ENCODE results near the gene AARS2.

- TF ChIP-seq CTCF (IDR thresholded peaks at IDR 0.05; ENCODE audit: low read length) (no peak), EZH2 (IDR thresholded peaks at IDR 0.05; ENCODE audit: borderline replicate concordance, low read length) (no peak)
Measured at GRCh38 chr6:44278774-44279697, 34.1 kb downstream of the AARS2 start.

Data from OCI-LY1 (cell line).